IMR-90 (cell line): Measurements from ENCODE around the gene SLC25A33. TPM values are rescaled to one million over a fixed set of nuclear protein-coding genes. Genes with fewer than 3 reads are reported as not detected.

Source experiments
- ATAC-seq: fragments of 200-7000 bp; cut with Tn5 transposase; 2 replicates; pipeline ENCODE4 v1.9.1; 2020; ENCODE audit warnings: low read depth, mild to moderate bottlenecking, moderate library complexity
- BruUV-seq: library from RNA; stranded (reverse); fragments of 400-500 nt; replicated peaks from 2 replicates; lab custom pipeline; 2021; lab: Mats Ljungman, UMichigan
- CTCF ChIA-PET: fragments of 300-600 bp; formaldehyde crosslinking; extraction: SDS; loops from one replicate; lab custom pipeline; 2021; ENCODE audit warnings: antibody characterized with exemption; lab: Yijun Ruan, JAX
- POLR2A ChIA-PET: fragments of 300-600 bp; sonication (Branson Sonifier 250); formaldehyde crosslinking; loops from one replicate; lab custom pipeline; 2022; ENCODE audit warnings: antibody characterized with exemption; ENCODE audit not compliant: unreplicated experiment; lab: Charles Lee
- DNase-seq: peaks from one replicate; pipeline ENCODE4 v3.0.0; 2013
- H2AFZ ChIP-seq: replicated peaks from 2 replicates; pipeline ENCODE3; 2013; ENCODE audit warnings: low read length, mild to moderate bottlenecking; ENCODE audit not compliant: poor library complexity
- H2AK5ac ChIP-seq: 2 replicates; pipeline ENCODE4 v1.6.1; 2013; ENCODE audit warnings: low read depth, low read length, inconsistent platforms
- H2AK9ac ChIP-seq: replicated peaks from 2 replicates; pipeline ENCODE3; 2013; ENCODE audit warnings: mild to moderate bottlenecking, low read depth, low read length, moderate library complexity; ENCODE audit not compliant: poor library complexity
- H2BK120ac ChIP-seq: 2 replicates; pipeline ENCODE4 v1.6.1; 2013; ENCODE audit warnings: low read depth, low read length, inconsistent platforms
- H2BK15ac ChIP-seq: 3 replicates; pipeline ENCODE4 v1.6.1; 2013; ENCODE audit warnings: low read depth, low read length, inconsistent platforms
- H2BK20ac ChIP-seq: 2 replicates; pipeline ENCODE4 v1.6.1; 2013; ENCODE audit warnings: low read depth, mild to moderate bottlenecking, inconsistent platforms, low read length, moderate library complexity
- H2BK5ac ChIP-seq: 2 replicates; pipeline ENCODE4 v1.6.1; 2013; ENCODE audit warnings: mild to moderate bottlenecking, low read depth, low read length, inconsistent platforms; ENCODE audit not compliant: poor library complexity, severe bottlenecking
- H3K14ac ChIP-seq: replicated peaks from 2 replicates; pipeline ENCODE4 v1.6.1; 2013; ENCODE audit warnings: low read depth, low read length, inconsistent platforms
- H3K18ac ChIP-seq: 2 replicates; pipeline ENCODE4 v1.6.1; 2013; ENCODE audit warnings: low read depth, low read length, control low read depth
- H3K23ac ChIP-seq: 2 replicates; pipeline ENCODE4 v1.6.1; 2013; ENCODE audit warnings: low read depth, low read length, inconsistent platforms
- H3K27ac ChIP-seq: 2 replicates; pipeline ENCODE4 v1.5.1; 2013; ENCODE audit warnings: mild to moderate bottlenecking, control low read depth, low read length; ENCODE audit not compliant: insufficient read depth
- H3K27me3 ChIP-seq: 2 replicates; pipeline ENCODE4 v1.6.1; 2013; ENCODE audit warnings: low read length; ENCODE audit not compliant: control insufficient read depth, insufficient read depth
- H3K36me3 ChIP-seq: 2 replicates; pipeline ENCODE4 v1.6.1; 2013; ENCODE audit warnings: low read length, mixed read lengths; ENCODE audit not compliant: control insufficient read depth, insufficient read depth
- H3K4ac ChIP-seq: 2 replicates; pipeline ENCODE4 v1.6.1; 2013; ENCODE audit warnings: low read depth, low read length, inconsistent platforms
- H3K4me1 ChIP-seq: 2 replicates; pipeline ENCODE4 v1.6.1; 2013; ENCODE audit warnings: low read length, mixed read lengths; ENCODE audit not compliant: control insufficient read depth, insufficient read depth
- H3K4me2 ChIP-seq: 2 replicates; pipeline ENCODE4 v1.6.1; 2013; ENCODE audit warnings: low read depth, mild to moderate bottlenecking, control low read depth, low read length, moderate library complexity
- H3K4me3 ChIP-seq: 2 replicates; pipeline ENCODE4 v1.5.1; 2013; ENCODE audit warnings: low read depth, mild to moderate bottlenecking, control low read depth, low read length, moderate library complexity; ENCODE audit not compliant: insufficient read depth
- H3K56ac ChIP-seq: 2 replicates; pipeline ENCODE4 v1.6.1; 2013; ENCODE audit warnings: low read length, inconsistent platforms; ENCODE audit not compliant: insufficient read depth; ENCODE audit errors: extremely low read depth
- H3K79me1 ChIP-seq, 2 experiments: 2 replicates each; pipeline ENCODE4 v1.6.1; 2013; ENCODE audit warnings: low read length in 2 of 2, inconsistent platforms in 1 of 2, low read depth in 1 of 2
- H3K9ac ChIP-seq: 2 replicates; pipeline ENCODE4 v1.6.1; 2013; ENCODE audit warnings: low read depth, low read length, control low read depth
- H3K9me1 ChIP-seq: 2 replicates; pipeline ENCODE4 v1.6.1; 2013; ENCODE audit warnings: low read length, inconsistent platforms; ENCODE audit not compliant: insufficient read depth
- H3K9me3 ChIP-seq: 2 replicates; pipeline ENCODE4 v1.6.1; 2013; ENCODE audit warnings: low read length; ENCODE audit not compliant: control insufficient read depth, insufficient read depth
- H4K20me1 ChIP-seq: 2 replicates; pipeline ENCODE4 v1.6.1; 2013; ENCODE audit warnings: low read length, inconsistent platforms; ENCODE audit not compliant: insufficient read depth
- H4K5ac ChIP-seq: 2 replicates; pipeline ENCODE4 v1.6.1; 2013; ENCODE audit warnings: mild to moderate bottlenecking, low read depth, low read length, control low read depth
- H4K8ac ChIP-seq, 2 experiments: 2 replicates each; pipeline ENCODE4 v1.6.1; 2013; ENCODE audit warnings: low read depth in 2 of 2, low read length in 2 of 2, control low read depth in 1 of 2, inconsistent platforms in 1 of 2
- H4K91ac ChIP-seq: 2 replicates; pipeline ENCODE4 v1.6.1; 2013; ENCODE audit warnings: low read depth, low read length, inconsistent platforms; ENCODE audit not compliant: insufficient read depth
- NFE2L2 ChIP-seq: fragments of 150-350 bp; IDR thresholded peaks from 2 replicates; pipeline ENCODE4 v1.6.1; 2016; ENCODE audit warnings: low read depth, mild to moderate bottlenecking, low read length
- RFX5 ChIP-seq: IDR thresholded peaks from 2 replicates; pipeline ENCODE4 v1.8.0; 2012; ENCODE audit warnings: low read depth, mild to moderate bottlenecking, low read length, moderate library complexity
- WGBS, 2 experiments: methylation state at CpG; one replicate each; pipeline versions ENCODE4 v1.1.5 to v1.1.7; 2013; ENCODE audit warnings: missing lambda C conversion rate in 2 of 2; ENCODE audit not compliant: insufficient read length in 1 of 2; ENCODE audit errors: extremely low coverage in 2 of 2; 5-methylcytosine and 5-hydroxymethylcytosine counted together
- dilution Hi-C: fragments of 300-500 bp; cut with HindIII; formaldehyde crosslinking; loops from one replicate; pipeline ENCODE4 v1.14.3; 2018; ENCODE audit warnings: low sequenced_read_pairs; ENCODE audit not compliant: unreplicated experiment
- in situ Hi-C: fragments of 300-500 bp; cut with MboI; formaldehyde crosslinking; loops from 3 replicates; pipeline ENCODE4 v1.14.3; 2019; ENCODE audit warnings: low sequenced_read_pairs, inconsistent platforms, mixed read lengths
- intact Hi-C: fragments of 100-400 bp; cut with micrococcal nuclease; formaldehyde crosslinking; loops from 2 replicates; pipeline ENCODE4 v1.10.0; 2022
- polyA plus RNA-seq, 3 experiments: library from polyadenylated mRNA; depleted of rRNA; stranded (reverse); fragments of >200 nt; gene quantifications; 2 replicates each; pipeline ENCODE4 v1.2.3, GENCODE V29; 2012; ENCODE audit warnings: low replicate concordance in 1 of 3
- total RNA-seq: library from RNA; depleted of rRNA; stranded (reverse); fragments of >200 nt; gene quantifications from 2 replicates; pipeline ENCODE4 v1.2.3, GENCODE V29; 2012
- TF ChIP-seq, protein P1 (sequence below): conservative IDR thresholded peaks from 2 replicates; pipeline ENCODE4 v1.5.1; 2012; ENCODE audit warnings: mild to moderate bottlenecking, low read depth, low read length, improper control_type of control experiment

SLC25A33 gene
- total and polyA plus RNA-seq, 2 of the 4 experiments (the other 2 are of a cell fraction), result 2.5 to 3.0 TPM

DNA sequence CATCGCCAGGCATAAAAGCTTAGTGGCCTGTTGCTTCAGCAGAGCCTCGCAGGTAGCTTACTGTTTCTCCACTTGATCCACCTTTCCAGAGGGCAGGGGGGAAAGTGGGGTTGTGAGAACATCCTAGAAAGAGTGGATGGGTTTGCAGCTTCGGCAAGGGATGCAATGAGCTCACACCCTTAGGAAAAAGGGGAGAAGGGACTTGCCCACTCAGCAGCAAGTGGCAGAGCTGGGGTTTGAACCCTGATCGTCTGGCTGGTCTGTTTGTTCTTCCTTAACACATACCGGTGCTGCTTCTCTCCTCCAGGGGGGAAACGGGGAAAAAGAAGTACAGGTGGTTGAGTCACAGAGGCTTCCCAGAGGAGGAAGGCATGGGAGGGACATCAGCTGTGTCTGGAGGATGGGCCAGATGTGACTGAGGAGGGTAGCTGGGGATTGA, 50.5 kb downstream of the SLC25A33 start:
- H3K79me1 ChIP-seq, result peaks cover 16 to 55% of the 10 kb centered on the region in 2 experiments
- peak overlapping the region; percentile 88 for H3K4me3 ChIP-seq
- dilution Hi-C loops, result no loop called here
- no peaks in the 10 kb centered on the region for H3K27me3 ChIP-seq
- no peak overlapping the region for H2BK120ac ChIP-seq
- no peak overlapping the region for H2BK20ac ChIP-seq
- no TSS peak for BruUV-seq
- H2BK15ac ChIP-seq, result no peak overlapping the region
- H4K5ac ChIP-seq, result no peak overlapping the region
- CTCF ChIA-PET, result interaction anchor here (0.9 to 1.4 kb wide), 2 partner anchors 24 to 26 kb away, joined by 3 to 5 read pairs; no protein-coding TSS in a partner anchor
- H3K4ac ChIP-seq, result 0 out of 2 replicates have a peak overlapping the region, but pooled peaks have one; percentile 6
- in situ Hi-C loops, result no loop called here
- peak overlapping the region; percentile 53; the same call in 1 of the 2 replicates for H3K27ac ChIP-seq
- H3K36me3 ChIP-seq, result no peaks in the 10 kb centered on the region
- peak overlapping the region; percentile 93 for H2AK9ac ChIP-seq
- TF ChIP-seq RFX5, result no peak
- TF ChIP-seq, protein P1, sequence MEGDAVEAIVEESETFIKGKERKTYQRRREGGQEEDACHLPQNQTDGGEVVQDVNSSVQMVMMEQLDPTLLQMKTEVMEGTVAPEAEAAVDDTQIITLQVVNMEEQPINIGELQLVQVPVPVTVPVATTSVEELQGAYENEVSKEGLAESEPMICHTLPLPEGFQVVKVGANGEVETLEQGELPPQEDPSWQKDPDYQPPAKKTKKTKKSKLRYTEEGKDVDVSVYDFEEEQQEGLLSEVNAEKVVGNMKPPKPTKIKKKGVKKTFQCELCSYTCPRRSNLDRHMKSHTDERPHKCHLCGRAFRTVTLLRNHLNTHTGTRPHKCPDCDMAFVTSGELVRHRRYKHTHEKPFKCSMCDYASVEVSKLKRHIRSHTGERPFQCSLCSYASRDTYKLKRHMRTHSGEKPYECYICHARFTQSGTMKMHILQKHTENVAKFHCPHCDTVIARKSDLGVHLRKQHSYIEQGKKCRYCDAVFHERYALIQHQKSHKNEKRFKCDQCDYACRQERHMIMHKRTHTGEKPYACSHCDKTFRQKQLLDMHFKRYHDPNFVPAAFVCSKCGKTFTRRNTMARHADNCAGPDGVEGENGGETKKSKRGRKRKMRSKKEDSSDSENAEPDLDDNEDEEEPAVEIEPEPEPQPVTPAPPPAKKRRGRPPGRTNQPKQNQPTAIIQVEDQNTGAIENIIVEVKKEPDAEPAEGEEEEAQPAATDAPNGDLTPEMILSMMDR, result no peak
- TF ChIP-seq NFE2L2, result no peak
- no peak overlapping the region for H3K18ac ChIP-seq
- intact Hi-C loops, result loop anchor here (5.0 kb wide), 1 partner anchor 302 kb away; no protein-coding TSS in a partner anchor
- H3K9me1 ChIP-seq, result peaks cover 21% of the 10 kb centered on the region
- peak overlapping the region; percentile 75 for H2AFZ ChIP-seq
- no peaks in the 10 kb centered on the region for H3K9me3 ChIP-seq
- peak overlapping the region; percentile 82 for H3K9ac ChIP-seq
- peaks cover 15% of the 10 kb centered on the region for H3K4me1 ChIP-seq
- H4K8ac ChIP-seq, result 0 out of 4 replicates have a peak overlapping the region, but pooled peaks of 1 of the 2 experiments have one; percentile 11
- H2AK5ac ChIP-seq, result peak overlapping the region; percentile 75
- WGBS, 2 experiments, result no CpG with 5 or more reads among the region's 6 CpGs
- H4K91ac ChIP-seq, result peak overlapping the region; percentile 27; the same call in 1 of the 2 replicates
- ATAC-seq (no peak), DNase-seq (peak; percentile 5)
- POLR2A ChIA-PET, result no interaction called here
- H3K4me2 ChIP-seq, result peak overlapping the region; percentile 85
- H2BK5ac ChIP-seq, result no peak overlapping the region
- H4K20me1 ChIP-seq, result peaks cover 31% of the 10 kb centered on the region
- no peak overlapping the region for H3K56ac ChIP-seq
- H3K14ac ChIP-seq, result peak overlapping the region; percentile 29; the same call in 1 of the 2 replicates
- H3K23ac ChIP-seq, result peak overlapping the region; percentile 79
